ENCODE measurements around the gene TOR1AIP1.
"Not testable (repeated sequence)": the region's sequence is repeated elsewhere in the genome, so short reads cannot be mapped to it uniquely, and the experiment has no call there.

Gene TOR1AIP1, protein sequence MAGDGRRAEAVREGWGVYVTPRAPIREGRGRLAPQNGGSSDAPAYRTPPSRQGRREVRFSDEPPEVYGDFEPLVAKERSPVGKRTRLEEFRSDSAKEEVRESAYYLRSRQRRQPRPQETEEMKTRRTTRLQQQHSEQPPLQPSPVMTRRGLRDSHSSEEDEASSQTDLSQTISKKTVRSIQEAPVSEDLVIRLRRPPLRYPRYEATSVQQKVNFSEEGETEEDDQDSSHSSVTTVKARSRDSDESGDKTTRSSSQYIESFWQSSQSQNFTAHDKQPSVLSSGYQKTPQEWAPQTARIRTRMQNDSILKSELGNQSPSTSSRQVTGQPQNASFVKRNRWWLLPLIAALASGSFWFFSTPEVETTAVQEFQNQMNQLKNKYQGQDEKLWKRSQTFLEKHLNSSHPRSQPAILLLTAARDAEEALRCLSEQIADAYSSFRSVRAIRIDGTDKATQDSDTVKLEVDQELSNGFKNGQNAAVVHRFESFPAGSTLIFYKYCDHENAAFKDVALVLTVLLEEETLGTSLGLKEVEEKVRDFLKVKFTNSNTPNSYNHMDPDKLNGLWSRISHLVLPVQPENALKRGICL

GRCh38 chr1:179882253-179883039 lies at the start of gene TOR1AIP1:
Gene TOR1AIP1 (plus strand): TSS chr1:179882285. CDS start chr1:179882503, 218 bp downstream.
- DNase-seq, result peak; percentile 98

DNA sequence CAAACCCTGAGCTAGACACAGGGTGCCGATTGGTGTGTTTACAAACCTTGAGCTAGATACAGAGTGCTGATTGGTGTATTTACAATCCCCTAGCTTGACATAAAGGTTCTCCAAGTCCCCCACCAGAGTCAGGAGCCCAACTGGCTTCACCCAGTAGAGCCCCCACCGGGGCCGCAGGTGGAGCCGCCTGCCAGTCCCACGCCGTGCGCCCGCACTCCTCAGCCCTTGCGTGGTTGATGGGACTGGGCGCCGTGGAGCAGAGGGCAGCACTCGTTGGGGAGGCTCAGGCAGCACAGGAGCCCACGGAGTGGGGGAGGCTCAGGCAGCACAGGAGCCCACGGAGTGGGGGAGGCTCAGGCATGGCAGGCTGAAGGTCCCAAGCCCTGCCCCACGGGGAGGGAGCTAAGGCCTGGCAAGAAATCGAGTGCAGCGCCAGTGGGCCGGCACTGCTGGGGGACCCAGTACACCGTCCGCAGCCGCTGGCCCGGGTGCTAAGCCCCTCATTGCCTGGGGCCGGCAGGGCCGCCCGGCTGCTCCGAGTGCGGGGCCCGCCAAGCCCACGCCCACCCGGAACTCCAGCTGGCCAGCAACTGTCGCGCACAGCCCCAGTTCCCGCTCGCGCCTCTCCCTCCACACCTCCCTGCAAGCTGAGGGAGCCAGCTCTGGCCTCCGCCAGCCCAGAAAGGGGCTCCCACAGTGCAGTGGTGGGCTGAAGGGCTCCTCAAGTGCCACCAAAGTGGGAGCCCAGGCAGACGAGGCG lies 45.2 kb upstream of the TOR1AIP1 start:
- DNase-seq, result not testable (repeated sequence)

DNA sequence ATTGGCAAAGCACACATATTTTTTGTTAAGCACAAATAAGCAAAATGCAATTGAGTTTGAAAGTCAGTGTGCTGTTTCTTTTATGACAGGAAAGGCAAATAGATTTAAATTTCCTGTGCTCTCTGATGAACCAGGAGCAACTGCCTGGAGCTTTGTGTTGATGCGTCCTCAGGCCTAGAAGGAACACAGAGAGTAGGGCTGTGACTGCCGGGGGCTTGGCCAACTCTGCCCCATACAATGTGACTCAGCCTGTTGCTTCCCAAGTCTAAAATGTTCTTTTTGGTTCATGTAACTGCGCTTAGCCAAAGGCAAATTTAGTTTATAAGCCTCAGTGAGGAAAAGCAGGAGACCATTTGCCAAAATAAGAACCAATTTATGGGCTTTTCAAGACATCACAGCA lies 42.0 kb upstream of the TOR1AIP1 start:
- DNase-seq, result no peak

GRCh38 chr1:179848233-179848632 lies 33.9 kb upstream of the TOR1AIP1 start:
- DNase-seq, result no peak

- no peak for DNase-seq
Measured at GRCh38 chr1:179853102-179853501, 29.0 kb upstream of the TOR1AIP1 start.

- DNase-seq, result not testable (repeated sequence)
Measured at GRCh38 chr1:179855831-179856230, 26.3 kb upstream of the TOR1AIP1 start.

DNA sequence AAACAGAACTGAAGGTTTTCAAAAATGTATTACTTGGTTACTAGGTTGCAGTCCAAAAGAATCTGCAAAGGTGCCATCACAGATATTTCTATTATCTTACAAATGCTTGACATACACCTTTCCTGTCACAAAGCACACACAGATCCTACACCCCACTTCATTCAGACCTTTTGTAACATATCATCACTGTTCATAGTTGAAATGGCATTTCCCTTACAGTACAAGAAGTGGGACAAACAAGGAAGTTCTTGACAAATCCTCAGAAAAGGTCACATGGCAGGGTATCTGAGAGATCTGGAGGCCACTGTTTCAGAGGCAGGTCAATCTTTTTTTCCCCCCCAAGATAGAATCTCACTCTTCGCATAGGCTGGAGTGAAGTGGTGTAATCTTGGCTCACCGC lies 25.8 kb upstream of the TOR1AIP1 start:
- no peak for DNase-seq

- no peak for DNase-seq
Measured at GRCh38 chr1:179857009-179857408, 25.1 kb upstream of the TOR1AIP1 start.

DNA sequence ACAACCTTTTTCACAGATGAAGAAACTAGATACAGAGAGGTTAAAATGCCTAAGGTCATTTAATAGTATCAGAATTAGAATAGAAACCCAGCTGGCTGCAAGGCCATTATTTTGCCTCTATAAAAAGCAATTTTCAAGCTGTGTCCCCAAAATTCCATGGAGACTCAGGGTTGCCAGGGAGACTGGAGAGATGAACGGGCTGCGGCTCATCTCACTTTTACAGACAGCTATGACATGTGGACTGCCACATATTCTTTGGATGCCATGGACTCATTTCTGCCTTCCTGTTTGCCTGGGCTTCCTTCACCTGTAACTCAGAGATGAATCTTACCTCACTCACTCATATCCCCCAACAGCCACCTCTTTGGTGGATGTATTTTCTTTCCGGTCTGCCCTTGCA lies 21.4 kb upstream of the TOR1AIP1 start:
- no peak for DNase-seq

DNA sequence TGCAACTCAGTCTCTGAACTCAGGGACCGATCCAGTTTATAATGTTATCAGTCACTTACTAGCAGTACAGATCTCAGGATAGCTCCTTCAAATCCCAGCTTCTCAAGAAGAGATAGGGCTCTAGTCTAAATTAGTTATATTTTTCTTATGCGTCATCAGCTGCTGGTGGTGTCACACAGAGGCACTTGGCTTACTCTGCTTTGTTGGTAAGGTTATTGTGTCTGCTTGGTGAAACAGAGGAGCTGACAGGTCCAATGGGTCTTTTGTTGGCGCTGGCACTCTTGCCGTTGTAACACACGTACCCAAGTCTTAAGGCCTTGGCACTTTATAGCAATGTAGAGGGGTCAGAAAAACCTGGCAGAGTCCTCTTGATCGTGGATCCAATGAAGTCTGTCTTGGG lies 16.7 kb upstream of the TOR1AIP1 start:
- no peak for DNase-seq

- DNase-seq, result no peak
Measured at GRCh38 chr1:179866616-179867015, 15.5 kb upstream of the TOR1AIP1 start.

DNA sequence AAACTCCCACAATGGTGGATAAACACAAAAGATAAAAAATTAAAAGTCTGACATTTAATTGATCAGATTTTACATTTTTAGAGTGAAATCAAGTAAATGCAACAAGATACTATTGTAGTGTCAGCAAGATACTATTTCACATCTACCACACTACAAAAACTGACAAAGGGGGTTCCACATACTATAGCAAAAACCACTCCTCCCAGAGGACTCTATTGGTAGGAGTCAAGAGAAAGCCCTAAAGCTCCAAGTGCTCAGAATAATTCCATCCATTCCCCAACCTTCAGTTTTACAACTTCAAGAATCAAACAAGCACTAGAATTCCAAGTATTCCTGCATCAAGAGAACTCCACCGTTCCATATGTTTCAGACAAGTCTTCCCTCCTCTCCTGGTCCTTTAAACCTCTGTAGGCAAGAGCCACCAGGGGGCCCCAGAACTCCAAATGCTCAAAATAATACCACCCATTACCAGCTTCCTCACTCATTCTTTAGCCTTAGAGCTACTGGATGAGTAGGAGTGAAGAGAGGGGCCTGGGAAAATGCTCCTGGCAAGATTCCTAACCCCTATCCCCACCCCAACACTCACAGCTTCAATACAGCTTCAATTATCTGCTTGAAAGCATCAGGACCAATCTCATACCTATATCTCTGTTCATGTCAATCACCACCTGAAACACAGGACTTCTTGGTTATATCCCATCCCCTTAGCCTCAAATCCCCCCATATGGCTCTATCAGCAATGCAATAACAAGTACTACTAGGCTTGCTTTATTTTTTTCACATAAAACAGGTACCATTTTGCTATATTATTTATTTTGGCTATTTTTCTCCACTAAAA lies 14.4 kb upstream of the TOR1AIP1 start:
- DNase-seq, result no peak

- no peak for DNase-seq
Measured at GRCh38 chr1:179870870-179871269, 11.2 kb upstream of the TOR1AIP1 start.

DNA sequence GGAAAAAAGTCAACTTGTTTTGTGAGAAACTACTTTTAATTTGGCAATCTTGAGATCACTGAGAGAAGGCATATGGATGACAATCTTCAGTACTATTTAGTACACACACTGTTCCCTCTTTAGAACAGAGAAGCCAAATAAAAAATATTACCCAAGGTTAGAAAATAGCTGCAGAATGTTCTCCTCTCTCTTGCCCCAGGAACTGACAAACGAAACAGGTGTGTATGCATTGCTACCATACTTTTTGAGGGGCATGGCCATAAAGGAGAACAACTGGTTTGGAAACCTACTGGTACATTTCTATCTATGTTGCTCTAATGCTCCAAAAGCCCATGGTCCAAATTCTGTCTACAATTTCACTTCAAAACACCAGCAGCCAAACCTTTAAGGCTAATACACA lies 10.1 kb upstream of the TOR1AIP1 start:
- DNase-seq, result no peak

DNA sequence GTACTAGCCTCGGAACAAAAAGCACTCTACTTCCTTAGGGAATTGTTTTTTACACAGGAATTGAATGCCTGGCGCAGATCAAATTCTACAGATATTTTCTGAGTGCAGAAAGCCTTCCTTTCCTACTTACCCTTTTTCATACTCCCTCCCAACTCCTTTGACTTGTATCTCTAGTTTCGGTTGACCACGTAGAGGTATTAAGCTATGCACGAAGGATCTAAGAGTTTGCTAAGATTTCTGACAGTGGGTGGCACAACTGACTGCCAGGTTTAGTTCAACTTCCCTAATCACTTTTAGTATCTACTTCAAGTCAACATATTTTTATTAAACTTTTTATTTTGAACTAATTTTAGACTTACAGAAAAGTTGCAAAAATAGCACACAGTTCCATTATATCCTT lies 9.5 kb upstream of the TOR1AIP1 start:
- no peak for DNase-seq

- no peak for DNase-seq
Measured at GRCh38 chr1:179873438-179873851, 8.6 kb upstream of the TOR1AIP1 start.

DNA sequence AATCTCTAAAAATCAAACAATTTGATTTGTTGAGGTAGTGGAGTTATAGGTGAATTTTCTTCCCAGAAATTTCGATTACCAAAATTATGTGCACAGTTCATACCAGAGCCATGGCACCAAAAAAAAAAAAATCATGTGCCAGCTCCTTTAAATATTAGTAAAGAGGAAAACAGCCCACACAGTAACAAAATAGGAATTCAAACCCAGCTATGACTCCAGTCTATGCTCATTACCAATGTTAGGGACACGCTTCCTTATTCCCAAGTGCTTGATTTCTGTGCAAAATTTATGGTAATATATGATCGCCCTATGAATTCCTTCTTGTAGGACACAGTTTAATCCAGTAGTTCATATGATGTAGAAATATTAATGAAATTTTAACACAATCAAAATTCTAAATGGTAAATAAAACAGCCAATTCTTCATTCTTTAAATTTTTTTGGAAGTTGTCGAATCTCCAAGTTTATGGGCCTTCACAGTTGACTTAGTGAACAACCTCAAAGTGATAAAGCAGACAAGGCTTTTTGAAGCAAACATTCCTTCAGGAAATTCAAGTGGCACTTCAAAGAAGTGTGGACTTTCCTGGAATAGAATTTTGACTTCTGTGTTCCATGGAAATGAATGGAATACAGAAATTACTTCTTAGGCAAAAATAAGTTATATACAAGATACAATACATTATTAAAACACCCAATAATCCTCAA lies 6.3 kb upstream of the TOR1AIP1 start:
- DNase-seq, result no peak

DNA sequence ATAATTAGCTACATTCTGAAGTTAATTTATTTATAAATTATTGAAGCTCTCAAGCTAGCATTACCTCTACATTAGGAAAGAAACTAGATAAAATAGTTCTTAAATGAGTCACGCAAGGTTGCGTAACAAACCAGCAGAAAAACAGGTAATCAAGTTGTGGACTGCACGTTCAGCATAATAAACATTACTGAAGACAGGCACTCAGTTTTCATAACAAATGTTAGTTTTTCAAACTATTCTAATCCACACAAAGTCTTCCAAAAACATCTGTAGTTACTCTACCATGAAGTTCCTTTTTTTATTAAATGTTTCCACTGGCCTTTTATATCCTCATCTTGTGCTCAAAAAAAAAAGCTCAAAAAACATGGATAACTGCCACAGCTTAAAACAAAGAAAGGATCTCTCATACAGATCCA lies 5.8 kb upstream of the TOR1AIP1 start:
- DNase-seq, result no peak

GRCh38 chr1:179877586-179878265 lies 4.4 kb upstream of the TOR1AIP1 start, which contains the start of gene TOR1AIP2:
Gene TOR1AIP2 (minus strand): TSS chr1:179877803. CDS start chr1:179852665, 25,138 bp downstream.
- peak; percentile 72 for DNase-seq

GRCh38 chr1:179879797-179880196 lies 2.3 kb upstream of the TOR1AIP1 start:
- DNase-seq, result no peak

Measured in T1000 (cell line).